ENCODE data around the gene OR5AN1.

The OR5AN1 gene

DNA sequence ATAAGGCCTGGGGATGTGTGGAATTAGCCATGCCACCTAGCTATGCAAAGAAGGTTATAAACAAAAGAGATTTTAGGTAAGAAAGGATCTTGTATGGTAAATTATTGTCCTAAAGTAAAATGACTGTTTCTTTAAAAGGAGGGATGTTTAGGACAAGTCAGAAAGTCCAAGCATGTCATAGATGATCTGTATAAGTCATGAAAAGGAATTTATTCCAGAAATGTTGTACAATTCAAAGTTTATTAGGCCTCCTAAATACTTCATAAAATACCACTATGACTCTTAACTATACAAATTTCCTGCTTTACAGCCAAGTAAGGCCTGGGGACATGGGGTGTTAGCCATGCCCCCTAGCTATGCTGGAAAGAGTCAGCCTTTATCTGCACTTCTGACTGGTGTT is 44.9 kb downstream of the OR5AN1 start:
- TF ChIP-seq CTCF (IDR thresholded peaks at IDR 0.05; ENCODE audit: extremely low read depth, missing control alignments) = no peak
- no peak for DNase-seq (ENCODE audit: low spot score)

- TF ChIP-seq CTCF (IDR thresholded peaks at IDR 0.05; ENCODE audit: extremely low read depth, missing control alignments) = no peak
- DNase-seq (ENCODE audit: low spot score) = no peak
These were observed 55.0 kb downstream of the OR5AN1 start for GRCh38 chr11:59413646-59414045.

DNA sequence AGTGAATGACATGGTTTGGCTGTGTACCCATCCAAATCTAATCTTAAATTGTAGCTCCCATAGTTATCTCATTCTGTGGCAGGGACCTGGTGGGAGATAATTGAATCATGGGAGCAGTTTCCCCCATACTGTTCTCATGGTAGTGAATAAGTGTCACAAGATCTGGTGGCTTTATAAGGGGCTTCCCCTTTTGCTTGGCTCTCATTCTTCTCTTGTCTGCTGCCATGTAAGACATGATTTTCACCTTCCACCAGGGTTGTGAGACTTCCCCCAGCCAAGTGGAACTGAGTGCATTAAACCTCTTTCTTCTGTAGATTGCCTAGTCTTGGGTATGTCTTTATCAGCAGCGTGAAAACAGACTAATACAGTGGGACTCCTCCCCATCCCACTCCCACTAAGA is 56.4 kb downstream of the OR5AN1 start:
- DNase-seq (ENCODE audit: low spot score) = no peak
- no peak for TF ChIP-seq CTCF (IDR thresholded peaks at IDR 0.05; ENCODE audit: extremely low read depth, missing control alignments)

DNA sequence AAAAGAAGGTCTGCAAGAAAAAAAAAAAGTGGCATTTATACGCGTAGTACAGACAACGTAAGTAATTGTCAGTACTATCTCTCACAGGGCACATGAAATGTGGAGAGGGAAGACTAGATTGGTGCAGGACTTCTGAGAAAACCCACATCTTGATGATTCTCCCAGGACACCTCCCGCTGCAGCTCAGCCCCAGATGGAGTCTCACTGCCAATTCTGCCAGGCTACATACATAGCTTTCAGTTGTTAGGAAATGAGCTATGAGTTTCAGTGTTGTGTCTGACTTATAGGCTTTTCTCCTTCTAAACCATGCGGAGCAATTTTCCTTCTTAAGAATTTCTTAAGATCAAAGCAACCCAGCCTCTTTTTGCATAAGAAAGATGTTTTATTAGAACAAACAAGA is 57.9 kb downstream of the OR5AN1 start:
- TF ChIP-seq CTCF (IDR thresholded peaks at IDR 0.05; ENCODE audit: extremely low read depth, missing control alignments) = no peak
- no peak for DNase-seq (ENCODE audit: low spot score)

GRCh38 chr11:59417023-59417422 is 58.3 kb downstream of the OR5AN1 start:
- no peak for TF ChIP-seq CTCF (IDR thresholded peaks at IDR 0.05; ENCODE audit: extremely low read depth, missing control alignments)
- no peak for DNase-seq (ENCODE audit: low spot score)

DNA sequence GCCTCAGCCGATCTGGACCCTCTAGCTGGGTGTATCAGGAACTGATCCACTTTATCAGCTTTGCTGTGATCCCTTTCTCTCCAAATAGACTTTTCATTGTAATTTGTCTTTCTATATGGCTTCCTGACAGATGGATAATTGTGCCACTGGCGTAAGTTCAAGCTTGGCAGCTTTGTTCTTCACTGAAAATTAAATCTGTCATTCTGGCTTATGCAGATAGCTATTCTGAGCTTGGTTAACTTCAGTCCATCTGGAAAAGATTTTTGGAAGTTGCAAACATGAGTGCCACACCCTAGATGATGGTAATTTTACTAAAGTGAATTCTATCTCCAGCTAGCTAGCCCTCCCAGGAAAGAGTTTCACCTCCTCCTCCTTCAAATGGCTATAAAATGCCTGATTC is 59.5 kb downstream of the OR5AN1 start:
- TF ChIP-seq CTCF (IDR thresholded peaks at IDR 0.05; ENCODE audit: extremely low read depth, missing control alignments) = no peak
- no peak for DNase-seq (ENCODE audit: low spot score)

All from GM20000 (cell line).